ENCODE results near the gene EPX.
A peak's percentile ranks its signal among the peaks of the same experiment; 100 is the strongest.

Gene EPX

DNA sequence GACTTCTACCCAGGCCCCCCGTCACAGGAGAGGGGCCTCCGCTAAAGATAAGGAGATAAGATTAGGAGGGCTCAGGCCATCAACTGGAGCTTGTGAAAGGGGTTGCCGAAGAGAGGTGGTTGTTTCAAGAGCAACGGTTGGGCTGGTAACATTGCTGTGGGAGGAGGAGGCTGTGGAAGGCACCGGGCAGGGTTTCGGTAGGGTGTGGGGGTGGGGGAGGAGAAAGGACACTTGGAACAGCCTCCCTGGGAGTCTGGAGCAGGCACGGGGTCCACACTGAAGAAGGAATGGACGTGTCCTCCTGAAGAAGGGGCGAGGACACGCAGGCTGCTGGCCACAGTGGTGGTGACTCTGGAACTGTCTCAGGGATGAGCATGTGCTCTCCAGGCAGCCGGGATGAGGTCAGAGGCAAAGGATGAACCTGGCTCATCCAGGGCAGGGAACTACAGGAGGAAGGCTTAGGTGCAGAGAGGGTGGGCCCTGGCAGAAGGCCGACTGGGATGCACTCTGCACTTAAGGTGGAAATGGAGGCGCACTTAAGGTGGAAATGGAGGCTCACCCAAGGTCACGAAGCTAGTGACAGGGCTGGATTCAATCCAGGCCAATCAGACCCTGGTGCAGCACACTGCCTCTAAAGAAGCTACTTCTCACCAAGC is 1.2 kb upstream of the EPX start:
- TF ChIP-seq, protein P1, sequence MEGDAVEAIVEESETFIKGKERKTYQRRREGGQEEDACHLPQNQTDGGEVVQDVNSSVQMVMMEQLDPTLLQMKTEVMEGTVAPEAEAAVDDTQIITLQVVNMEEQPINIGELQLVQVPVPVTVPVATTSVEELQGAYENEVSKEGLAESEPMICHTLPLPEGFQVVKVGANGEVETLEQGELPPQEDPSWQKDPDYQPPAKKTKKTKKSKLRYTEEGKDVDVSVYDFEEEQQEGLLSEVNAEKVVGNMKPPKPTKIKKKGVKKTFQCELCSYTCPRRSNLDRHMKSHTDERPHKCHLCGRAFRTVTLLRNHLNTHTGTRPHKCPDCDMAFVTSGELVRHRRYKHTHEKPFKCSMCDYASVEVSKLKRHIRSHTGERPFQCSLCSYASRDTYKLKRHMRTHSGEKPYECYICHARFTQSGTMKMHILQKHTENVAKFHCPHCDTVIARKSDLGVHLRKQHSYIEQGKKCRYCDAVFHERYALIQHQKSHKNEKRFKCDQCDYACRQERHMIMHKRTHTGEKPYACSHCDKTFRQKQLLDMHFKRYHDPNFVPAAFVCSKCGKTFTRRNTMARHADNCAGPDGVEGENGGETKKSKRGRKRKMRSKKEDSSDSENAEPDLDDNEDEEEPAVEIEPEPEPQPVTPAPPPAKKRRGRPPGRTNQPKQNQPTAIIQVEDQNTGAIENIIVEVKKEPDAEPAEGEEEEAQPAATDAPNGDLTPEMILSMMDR (IDR thresholded peaks at IDR 0.05; ENCODE audit: low read depth, low read length, missing control alignments) = no peak
- DNase-seq (ENCODE audit: extremely low read depth, low read depth) = no peak
- no peak overlapping the region for H3K4me3 ChIP-seq (replicated peaks; ENCODE audit: low read depth, low read length)

DNA sequence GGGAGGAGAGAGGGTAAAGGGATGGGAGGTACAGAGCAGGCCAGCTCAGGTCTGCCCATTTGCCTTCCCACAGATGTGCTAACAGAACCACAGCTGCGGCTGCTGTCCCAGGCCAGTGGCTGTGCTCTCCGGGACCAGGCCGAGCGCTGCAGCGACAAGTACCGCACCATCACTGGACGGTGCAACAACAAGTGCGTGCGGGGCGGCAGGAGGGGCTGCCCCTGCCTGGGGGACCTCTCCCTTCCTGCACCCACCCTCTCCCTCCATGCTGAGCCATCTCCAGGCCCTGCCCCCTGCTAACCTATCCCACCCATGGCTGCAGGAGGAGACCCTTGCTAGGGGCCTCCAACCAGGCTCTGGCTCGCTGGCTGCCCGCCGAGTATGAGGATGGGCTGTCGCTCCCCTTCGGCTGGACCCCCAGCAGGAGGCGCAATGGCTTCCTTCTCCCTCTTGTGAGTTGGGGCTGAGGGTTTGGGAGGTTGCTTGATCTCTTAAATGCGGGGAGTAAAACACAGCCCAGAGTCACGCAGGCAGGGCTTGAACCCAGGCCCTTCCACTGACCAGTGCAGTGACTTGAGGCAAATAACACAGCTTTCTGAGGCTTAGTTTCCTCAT is 1.2 kb downstream of the EPX start:
- H3K4me3 ChIP-seq (replicated peaks; ENCODE audit: low read depth, low read length) = no peak overlapping the region
- TF ChIP-seq, protein P1 (IDR thresholded peaks at IDR 0.05; ENCODE audit: low read depth, low read length, missing control alignments) = peak; percentile 22
- no peak for DNase-seq (ENCODE audit: extremely low read depth, low read depth)

DNA sequence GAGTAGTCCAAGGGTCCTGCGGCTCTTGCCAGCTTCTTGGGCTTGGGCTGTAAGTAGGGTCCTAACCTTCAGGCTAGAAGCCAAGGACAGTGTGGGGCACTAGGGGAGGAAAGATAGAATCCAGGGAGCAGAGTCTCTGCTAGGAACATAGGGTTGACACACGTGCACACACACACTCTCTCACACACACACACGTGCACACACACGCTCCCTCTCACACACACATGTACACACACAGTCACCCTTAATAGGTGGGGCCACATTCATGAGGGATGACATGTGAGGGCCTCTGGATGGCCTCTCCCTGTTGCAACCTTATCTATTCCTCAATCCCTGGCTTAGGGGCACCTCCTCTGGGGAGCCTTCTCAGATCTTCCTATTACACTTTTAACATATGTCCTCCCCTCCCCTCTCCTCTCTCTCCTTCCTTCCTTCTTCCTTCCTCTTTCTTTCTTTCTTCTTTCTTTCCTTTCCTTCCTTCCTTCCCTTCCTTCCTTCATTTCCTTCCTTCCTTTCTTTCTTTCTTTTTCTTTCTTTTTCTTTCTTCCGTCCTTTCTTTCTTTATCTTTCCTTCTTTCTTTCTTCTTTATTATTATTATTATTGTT is 3.1 kb downstream of the EPX start:
- no peak overlapping the region for H3K4me3 ChIP-seq (replicated peaks; ENCODE audit: low read depth, low read length)
- no peak for DNase-seq (ENCODE audit: extremely low read depth, low read depth)
- TF ChIP-seq, protein P1 (IDR thresholded peaks at IDR 0.05; ENCODE audit: low read depth, low read length, missing control alignments) = no peak

DNA sequence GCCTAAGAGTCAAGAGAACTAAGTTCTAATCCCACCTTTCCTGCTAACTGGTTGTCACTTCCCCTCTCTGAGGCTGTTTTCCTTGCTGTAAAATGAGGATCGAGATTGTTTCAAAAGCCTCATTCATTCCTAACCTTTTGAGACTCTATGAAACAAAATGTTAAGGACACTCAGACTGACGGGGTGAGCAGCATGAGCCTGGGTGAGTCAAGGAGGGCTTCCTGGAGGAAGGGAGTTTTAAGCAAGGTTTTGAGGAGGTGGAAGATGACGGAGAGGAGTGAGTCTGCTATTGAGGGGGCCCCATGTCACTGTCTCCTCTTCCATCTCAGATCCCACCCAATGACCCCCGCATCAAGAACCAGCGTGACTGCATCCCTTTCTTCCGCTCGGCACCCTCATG is 4.1 kb downstream of the EPX start:
- DNase-seq (ENCODE audit: extremely low read depth, low read depth) = no peak
- no peak overlapping the region for H3K4me3 ChIP-seq (replicated peaks; ENCODE audit: low read depth, low read length)
- TF ChIP-seq, protein P1 (IDR thresholded peaks at IDR 0.05; ENCODE audit: low read depth, low read length, missing control alignments) = no peak

DNA sequence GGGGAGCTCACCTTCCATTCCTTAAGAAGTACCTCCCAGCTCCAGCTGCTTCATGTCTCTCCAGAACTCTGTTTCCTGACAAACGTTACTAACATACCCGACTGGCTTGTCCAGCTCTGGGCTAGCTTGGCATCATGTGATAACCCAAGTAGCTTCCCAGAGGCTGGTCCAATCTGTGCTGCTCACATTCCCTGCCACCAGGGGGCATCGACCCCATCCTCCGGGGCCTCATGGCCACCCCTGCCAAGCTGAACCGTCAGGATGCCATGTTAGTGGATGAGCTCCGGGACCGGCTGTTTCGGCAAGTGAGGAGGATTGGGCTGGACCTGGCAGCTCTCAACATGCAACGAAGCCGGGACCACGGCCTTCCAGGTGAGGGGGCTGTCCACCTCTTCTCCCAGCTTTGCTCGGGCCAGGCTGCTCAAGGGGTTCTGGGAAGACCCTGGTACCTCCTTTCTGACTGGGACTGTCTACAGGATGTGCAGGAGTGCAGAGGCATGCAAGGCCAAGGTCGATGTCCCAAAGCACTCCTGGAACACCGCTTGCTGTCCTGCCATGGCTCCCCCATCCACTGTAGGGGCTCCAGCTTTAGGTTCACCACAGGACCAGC is 7.6 kb downstream of the EPX start:
- TF ChIP-seq, protein P1 (IDR thresholded peaks at IDR 0.05; ENCODE audit: low read depth, low read length, missing control alignments) = peak; percentile 72
- no peak overlapping the region for H3K4me3 ChIP-seq (replicated peaks; ENCODE audit: low read depth, low read length)
- no peak for DNase-seq (ENCODE audit: extremely low read depth, low read depth)

DNA sequence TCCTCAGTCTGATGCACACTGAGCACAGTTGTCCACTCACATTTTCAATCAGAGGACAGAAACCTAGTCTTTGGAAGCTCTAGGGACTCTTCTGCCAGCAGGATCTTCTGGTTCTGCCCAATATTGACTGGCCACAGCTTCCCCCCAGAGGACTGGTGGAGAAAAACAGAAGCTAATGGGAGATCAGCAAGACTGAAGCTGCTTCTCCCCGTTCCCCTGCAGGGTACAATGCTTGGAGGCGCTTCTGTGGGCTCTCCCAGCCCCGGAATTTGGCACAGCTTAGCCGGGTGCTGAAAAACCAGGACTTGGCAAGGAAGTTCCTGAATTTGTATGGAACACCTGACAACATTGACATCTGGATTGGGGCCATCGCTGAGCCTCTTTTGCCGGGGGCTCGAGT is 10.3 kb downstream of the EPX start:
- TF ChIP-seq, protein P1 (IDR thresholded peaks at IDR 0.05; ENCODE audit: low read depth, low read length, missing control alignments) = no peak
- DNase-seq (ENCODE audit: extremely low read depth, low read depth) = no peak
- H3K4me3 ChIP-seq (replicated peaks; ENCODE audit: low read depth, low read length) = no peak overlapping the region

Measured in HFF-Myc (cell line).